HG02885 (cell line): Measurements from ENCODE around the gene SDK2.

Source experiments
- ATAC-seq: cut with Tn5 transposase; IDR thresholded peaks from one replicate; pipeline ENCODE4 v1.9.1; 2021; ENCODE audit warnings: mild to moderate bottlenecking; ENCODE audit not compliant: unreplicated experiment, poor library complexity

Gene SDK2, protein sequence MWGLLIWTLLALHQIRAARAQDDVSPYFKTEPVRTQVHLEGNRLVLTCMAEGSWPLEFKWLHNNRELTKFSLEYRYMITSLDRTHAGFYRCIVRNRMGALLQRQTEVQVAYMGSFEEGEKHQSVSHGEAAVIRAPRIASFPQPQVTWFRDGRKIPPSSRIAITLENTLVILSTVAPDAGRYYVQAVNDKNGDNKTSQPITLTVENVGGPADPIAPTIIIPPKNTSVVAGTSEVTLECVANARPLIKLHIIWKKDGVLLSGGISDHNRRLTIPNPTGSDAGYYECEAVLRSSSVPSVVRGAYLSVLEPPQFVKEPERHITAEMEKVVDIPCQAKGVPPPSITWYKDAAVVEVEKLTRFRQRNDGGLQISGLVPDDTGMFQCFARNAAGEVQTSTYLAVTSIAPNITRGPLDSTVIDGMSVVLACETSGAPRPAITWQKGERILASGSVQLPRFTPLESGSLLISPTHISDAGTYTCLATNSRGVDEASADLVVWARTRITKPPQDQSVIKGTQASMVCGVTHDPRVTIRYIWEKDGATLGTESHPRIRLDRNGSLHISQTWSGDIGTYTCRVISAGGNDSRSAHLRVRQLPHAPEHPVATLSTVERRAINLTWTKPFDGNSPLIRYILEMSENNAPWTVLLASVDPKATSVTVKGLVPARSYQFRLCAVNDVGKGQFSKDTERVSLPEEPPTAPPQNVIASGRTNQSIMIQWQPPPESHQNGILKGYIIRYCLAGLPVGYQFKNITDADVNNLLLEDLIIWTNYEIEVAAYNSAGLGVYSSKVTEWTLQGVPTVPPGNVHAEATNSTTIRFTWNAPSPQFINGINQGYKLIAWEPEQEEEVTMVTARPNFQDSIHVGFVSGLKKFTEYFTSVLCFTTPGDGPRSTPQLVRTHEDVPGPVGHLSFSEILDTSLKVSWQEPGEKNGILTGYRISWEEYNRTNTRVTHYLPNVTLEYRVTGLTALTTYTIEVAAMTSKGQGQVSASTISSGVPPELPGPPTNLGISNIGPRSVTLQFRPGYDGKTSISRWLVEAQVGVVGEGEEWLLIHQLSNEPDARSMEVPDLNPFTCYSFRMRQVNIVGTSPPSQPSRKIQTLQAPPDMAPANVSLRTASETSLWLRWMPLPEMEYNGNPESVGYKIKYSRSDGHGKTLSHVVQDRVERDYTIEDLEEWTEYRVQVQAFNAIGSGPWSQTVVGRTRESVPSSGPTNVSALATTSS (N-terminal part only)

DNA sequence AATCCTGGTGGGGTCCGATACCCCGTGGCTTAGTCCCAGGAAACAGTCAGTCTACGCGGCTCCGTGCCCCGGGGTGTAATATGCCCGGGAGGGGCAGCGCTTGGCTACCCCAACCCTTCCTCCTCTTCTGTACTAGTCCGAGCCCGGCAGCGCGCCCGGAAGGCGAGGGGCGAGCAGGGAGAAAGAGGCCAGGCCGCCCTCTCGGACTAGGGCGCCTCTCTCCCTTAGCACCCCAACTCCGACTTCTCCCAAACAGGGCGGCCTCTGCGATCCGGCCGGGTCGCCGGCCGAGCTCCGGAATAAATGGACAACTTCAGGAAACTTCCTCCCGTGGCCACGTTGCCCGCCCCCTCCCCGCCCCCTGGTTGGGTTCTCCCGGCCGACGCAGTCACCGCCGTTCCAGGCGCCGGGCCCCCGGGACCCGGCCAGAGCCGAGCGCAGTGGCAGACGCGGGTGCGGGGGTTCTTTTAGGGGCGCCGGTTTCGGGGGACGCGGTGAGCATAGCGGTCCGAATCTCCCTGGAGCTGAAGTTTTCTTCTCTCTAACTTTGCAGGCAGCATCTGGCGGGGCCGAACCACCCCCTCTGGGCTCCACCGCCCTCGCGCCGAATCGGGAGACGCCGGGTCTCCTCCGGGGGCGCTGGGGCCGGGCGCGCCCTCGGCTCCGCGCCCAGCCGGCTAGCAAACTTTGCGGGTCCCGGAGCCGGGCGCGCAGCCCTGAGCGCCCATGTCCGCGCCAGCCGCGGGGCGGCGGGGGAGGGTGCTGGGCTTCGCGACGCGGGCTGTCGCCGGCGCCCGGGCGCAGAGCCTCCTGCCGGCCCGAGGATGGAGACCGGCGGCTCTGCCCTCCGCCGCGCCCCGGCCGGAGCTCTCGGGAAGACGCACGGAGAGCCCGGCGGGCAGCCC is at the start of gene SDK2:
TSS of gene SDK2 (minus strand) at position 301 of the 905 bp plus-strand sequence. CDS start 357 bp downstream, outside the sequence.
- no peak for ATAC-seq

DNA sequence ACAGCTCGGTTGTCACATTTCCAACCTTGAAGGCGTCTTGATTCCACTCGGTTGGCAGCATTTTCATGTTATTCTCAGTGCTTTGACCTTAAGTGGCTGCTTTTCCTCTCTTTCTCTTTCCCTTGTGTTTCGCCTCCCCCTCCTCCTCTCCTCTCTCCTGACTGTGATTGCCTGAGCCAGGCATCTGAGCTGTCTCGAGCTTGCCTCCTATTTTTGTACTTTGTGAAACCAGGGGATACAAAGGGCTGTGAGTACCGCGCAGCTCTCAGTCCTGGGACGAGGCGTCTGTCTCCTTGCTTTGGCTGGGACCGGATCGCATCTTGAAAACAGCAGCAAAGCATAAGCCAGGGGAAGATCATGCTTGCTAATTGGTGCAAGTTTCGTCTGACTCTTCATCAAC is 48.8 kb upstream of the SDK2 start:
- ATAC-seq: no peak

DNA sequence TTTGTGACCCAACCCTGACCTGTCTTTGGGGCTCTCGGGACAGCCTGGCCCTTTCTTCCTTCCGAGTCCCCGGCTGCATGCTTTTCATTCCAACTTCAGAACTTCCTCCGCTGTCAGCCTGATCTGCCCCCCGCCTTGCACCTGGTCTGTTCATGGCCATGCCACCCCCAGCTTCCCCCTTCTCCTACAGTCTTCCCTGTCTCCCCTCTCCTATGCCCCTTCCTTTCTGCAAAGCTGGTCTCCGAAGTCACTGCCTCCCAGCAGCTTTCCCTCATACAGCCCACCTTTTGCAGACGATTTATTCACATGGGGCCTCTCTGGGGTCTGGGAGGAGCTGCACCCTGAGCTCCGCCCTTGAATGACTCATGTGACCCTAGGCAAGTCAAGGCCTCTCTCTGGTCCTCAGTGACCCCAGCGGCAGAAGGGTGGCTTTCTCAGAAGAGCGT is 47.1 kb upstream of the SDK2 start:
- ATAC-seq: no peak

DNA sequence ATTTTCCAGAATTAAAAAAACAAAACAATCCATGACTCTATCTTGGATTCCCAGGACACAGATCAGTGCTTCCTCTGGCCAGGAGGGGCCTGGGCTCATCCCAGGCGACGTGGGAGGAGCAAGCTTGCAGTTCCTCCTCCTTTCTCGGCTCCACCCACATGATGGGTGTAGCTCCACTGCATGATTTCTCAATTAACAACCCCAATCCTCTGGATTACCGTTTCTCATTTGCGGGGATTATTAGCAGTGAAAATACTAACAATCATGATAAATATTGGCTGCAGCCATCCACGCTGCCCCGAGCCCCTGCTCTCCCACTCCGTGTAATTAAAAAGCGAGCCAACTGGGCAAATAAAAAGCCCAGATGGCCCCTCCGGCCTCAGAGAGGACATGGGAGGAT is 46.4 kb upstream of the SDK2 start:
- ATAC-seq: no peak

DNA sequence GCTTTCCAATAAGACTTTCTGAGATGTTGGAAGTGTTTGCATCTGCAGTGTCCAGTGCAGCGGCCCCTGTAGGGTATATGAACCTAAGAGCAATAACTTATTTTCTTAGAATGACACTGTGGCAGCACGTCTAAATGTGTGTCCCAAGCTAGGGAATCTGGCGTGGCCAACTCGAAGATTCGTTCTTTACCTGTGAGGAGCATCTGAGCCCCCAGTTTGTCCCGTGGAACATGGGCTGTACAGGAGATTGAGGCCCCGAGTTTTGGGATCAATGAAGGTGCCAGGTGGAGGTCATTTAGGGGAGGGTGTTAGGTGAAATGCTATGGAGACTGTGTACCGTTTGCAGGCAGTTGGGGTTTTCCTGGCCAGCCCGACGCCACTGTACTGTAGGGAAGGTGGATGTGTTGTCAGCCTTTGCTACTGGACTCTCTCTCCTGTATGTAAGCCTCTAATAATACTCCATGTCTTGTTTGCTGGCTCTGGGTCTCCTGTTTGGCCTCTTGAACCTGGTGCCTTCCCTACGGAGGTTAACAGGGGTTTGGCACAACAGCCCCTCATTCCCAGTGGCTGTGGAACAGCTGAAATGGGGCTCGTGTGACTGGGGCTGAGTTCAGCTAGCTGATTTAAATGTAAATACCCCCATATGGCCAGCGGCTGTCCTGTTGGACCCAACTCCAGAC is 45.5 kb upstream of the SDK2 start:
- no peak for ATAC-seq

DNA sequence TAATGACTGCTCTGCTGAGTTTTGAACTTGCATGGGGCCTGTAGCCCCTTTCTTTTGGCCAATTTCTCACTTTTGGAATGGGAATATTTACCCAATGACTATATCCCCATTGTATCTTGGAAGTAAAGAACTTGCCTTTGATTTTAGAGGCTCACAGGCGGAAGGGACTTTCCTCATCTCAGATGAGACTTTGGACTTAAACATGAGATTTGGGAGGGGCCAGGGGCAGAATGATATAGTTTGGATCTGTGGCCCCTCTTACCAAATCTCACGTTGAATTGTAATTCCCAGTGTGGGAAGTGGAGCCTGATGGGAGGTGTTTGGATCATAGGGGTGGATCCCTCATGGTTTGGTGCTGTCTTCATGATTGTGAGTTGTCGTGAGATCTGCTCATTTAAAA is 42.7 kb upstream of the SDK2 start:
- ATAC-seq: no peak

DNA sequence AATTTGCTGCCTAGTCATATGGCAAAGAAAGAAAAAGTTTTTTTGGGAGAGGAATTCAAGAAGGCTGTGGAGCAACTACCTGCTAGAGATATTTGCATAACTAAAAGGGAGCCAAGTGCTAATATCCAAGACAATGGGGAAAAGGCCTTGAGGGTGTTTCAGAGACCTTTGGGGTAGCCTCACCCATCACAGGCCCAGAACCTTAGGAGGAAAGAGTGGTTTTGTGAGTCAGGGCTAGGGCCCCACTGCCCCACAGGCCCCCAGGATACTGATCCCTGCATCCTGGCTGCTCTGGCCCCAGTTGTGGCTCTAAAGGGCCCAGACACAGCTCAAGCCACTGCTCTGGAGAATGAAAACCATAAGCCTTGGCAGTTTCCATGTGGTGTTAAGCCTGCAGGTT is 41.9 kb upstream of the SDK2 start:
- ATAC-seq: no peak

DNA sequence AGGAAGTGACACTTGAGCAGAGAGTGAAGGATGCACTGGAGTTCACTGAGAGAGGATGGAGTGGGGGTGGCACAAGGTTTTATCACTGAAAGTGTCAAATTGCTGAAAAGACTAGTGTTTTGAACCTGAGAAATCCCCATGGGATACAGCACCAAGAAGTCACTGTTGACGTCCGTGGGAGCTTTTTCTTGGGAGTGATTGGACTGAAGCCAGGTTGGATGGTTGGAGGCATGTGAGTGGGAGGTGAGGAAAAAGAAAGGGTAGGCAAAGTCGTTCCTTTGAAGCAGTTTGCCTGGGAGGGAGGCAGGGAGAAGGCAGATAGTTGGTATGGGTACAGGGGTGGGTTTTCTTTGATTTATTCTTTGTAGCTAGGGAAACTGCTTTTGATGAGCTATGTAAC is 39.9 kb upstream of the SDK2 start:
- no peak for ATAC-seq

DNA sequence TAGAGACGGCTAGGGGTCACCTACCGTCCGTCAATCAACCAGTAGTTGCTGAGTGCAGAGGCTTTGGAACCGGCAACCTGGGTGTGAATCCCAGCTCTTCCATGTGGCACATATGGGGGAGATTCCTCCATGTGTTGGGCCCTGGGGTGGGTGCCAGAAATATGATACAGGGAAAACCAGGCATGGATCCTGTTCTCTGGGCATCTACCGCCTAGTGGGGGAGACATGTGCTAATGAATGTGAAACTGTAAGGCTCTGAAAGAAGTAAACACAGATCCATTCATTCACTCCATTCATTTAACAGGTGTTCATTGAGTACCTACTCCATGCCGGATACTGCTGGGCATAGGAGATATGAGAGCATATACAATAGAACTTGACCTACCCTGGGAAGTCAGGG is 39.5 kb upstream of the SDK2 start:
- no peak for ATAC-seq

DNA sequence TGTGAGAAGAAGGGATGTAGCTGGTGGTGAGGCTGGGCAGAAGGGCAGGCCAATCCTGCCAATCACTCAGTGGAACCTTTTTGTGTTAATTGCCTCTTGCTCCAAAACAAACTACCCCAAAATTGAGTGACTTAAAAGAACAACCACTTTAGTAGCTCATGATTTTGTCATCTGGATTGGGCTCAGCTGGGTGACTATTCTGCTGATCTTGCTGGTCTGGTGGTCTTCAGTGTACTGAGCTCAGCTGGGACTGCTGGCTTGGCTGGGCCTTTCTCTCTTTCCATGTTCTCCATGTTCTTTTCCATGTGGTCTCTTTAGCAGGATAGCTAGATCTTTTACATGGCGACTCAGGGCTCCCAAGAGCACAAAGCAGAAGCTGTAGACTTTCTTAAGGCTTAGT is 37.7 kb upstream of the SDK2 start:
- no peak for ATAC-seq

DNA sequence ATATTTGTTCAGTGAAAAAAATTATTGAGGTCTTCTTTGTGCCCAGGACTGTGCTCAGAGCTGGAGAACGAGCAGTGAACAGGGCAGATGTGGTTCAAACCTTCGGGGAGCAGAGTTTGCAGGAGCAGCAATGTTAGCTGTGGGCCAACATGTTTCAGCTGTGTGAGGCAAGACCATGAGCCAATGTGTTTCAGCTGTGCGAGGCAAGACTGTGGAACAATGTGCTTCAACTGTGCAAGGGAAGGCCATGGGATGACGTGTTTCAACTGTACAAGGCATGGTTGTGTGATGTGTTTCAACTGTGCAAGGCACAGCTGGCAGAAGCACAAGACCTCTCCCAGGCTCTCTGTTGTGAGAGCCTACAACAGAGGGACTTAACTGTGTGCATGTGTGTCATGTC is 35.2 kb upstream of the SDK2 start:
- no peak for ATAC-seq

DNA sequence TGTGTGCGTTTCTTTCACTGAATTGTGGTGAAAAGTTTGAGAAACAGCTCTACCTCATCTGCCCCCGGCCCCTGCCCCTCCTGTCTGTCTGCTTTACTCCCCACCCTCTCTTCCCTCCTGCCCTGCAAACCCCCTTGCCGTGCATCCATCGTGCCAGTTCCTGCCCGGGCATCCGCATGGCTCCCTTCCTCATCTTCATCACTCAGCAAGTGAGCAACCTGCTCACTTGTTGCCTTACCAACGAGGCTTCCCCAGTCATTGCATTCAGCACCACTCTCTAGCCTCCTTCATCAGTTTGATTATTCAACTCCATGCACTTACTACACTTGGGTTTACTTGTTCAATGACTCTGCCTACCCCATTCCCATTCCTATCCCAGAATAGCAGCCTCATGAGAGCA is 34.8 kb upstream of the SDK2 start:
- ATAC-seq: no peak

DNA sequence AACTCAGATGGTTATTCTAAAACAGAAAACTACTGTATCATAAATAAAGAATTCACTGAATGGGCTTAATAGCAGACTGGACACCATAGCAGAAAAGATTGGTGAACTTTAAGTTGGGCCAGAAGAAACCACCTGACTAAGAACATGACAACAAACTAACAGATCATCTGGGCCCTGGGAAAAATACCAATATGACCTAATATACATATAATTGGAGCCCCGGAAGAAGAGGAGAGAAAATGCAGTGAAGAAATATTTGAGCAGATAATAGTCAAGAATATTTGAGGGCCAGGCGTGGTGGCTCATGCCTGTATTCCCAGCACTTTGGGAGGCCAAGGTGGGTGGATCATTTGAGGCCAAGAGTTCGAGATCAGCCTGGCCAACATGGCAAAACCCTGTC is 25.5 kb upstream of the SDK2 start:
- ATAC-seq: no peak

DNA sequence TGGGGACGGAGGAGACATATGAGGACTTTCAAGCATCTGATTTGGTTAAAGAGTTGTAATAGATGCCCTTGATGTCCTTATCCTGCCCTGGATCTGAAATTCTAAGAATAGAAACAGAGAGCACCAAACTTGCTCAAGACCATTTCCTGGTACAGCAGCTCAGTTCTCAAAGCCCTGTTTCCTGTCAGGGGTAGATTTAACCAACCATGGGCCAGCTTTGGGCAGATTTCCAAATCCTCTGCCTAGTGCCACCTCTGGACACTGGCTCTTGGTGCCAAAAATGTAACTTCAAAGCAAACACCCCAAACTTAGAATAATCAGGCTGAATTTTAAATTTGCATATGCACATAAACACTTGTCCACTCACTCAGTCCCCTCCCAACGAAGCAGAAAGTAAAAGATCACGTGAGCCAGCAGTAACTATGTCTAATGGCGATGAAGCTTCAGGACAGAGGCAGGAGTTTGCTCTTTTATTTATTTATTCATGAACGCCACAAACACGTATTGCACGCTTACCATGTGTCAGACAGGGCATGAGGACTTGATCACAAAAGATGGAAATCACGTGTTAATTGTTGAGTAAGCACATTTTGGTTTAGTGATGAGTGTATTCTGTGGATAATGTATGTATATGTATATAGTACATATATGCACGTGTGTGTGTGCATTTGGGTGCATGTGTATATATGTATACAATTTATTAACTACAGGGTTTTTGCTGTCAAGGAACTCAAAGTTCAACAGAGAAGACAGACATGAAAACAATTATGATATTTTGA is 23.1 kb upstream of the SDK2 start:
- ATAC-seq: no peak

DNA sequence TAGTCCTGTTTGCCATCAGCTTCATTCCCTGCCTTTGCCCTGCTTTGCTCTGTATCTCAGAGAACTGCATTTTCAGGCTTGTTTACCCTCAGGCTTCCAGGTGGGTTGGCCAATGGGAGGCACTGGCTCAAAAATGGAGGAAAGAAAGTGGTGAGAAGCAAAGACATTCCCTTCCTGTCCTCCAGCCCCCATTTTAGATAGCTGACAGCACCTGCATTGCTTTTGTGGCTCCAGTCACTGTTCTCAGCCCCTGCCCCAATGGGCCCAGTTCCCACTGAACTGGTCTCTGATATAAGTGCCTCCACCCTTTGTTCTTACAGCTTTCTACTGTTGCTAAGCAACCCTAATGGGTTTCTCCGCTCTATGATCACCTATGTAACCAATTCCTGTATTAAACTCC is 19.4 kb upstream of the SDK2 start:
- no peak for ATAC-seq

DNA sequence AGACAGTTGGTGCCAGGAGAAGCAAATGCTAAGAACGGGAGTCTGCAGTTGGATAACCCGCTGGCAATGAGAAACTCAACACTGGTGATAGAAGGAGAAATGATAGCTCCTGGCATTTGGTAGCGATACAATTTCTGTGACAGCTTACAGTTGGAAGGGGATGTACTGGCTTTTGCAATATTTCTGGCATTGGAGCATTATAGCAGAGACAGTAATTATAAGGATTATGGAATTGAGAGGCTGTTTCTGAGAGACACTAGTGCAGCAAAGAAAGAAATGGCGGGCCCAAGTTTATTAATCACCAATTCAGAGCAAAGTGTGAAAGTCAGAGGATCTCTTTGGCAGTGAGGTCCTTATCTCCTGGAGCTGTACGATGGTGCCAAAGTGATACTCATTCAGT is 16.1 kb upstream of the SDK2 start:
- ATAC-seq: no peak

DNA sequence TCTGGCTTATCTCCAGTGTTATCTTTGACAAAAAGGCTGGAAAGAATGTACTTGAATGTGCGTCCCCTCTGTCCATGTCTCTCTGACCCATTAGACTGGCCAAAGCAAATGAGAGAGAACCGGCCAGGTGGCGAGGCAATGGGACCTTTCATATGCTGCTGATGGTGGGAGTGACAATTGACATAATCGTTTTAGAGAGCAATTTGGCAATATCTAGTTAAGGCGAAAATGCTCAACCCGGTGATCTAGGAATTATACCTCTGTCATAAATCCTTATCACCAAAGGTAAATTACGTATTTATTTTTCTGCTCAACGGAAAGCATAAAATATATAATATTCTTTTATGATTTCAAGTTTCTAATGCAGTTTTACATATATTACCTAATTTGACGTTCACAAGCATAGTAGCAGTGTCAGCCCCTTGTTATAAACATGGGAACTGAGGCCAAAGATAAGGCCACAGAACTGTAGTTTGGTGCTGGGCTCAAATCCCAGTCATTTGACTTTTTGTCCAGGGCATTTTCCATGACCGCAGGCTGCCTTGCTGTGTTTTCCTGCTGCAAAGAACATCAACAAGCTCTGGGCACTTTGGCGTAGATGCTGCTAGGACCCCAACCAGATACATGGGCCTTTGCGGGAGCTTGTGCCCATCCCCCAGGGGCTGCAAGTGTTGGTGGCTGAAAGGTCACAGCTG is 14.7 kb upstream of the SDK2 start:
- ATAC-seq: no peak
